Measurements from ENCODE around the gene SLC46A2. TPM values are rescaled to one million over a fixed set of nuclear protein-coding genes. Genes with fewer than 3 reads are reported as not detected.

Gene SLC46A2
- total RNA-seq, 1 donor from 2014 or later, result not detected

DNA sequence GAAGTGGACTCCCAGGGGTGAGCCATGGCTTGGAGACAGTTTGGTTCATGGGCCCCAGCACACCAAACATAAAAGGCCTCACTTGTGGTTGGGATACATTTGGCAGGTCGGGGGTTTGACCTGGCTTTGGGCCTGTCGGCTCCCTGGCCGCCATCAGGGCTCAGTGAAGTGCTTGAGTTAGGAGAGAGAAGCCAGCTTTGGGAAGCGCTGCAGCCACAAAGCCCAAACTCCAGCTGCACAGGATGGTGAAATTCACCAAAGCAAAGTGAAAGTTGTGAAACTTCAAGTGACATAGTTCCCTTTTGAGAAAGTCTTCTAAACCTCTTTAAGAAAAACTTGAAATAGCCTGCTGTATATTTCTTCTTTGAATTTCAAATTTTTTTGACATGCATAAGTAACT, 27.5 kb downstream of the SLC46A2 start:
- no peak overlapping the region for H3K27ac Mint-ChIP-seq (ENCODE audit: unreplicated experiment)
- no peaks in the 10 kb centered on the region for H3K9me3 Mint-ChIP-seq (ENCODE audit: low read depth)
- TF ChIP-seq, protein P1, sequence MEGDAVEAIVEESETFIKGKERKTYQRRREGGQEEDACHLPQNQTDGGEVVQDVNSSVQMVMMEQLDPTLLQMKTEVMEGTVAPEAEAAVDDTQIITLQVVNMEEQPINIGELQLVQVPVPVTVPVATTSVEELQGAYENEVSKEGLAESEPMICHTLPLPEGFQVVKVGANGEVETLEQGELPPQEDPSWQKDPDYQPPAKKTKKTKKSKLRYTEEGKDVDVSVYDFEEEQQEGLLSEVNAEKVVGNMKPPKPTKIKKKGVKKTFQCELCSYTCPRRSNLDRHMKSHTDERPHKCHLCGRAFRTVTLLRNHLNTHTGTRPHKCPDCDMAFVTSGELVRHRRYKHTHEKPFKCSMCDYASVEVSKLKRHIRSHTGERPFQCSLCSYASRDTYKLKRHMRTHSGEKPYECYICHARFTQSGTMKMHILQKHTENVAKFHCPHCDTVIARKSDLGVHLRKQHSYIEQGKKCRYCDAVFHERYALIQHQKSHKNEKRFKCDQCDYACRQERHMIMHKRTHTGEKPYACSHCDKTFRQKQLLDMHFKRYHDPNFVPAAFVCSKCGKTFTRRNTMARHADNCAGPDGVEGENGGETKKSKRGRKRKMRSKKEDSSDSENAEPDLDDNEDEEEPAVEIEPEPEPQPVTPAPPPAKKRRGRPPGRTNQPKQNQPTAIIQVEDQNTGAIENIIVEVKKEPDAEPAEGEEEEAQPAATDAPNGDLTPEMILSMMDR (IDR thresholded peaks at IDR 0.05), result no peak
- H3K36me3 Mint-ChIP-seq (ENCODE audit: low read depth), result peaks cover 14% of the 10 kb centered on the region
- H3K27me3 Mint-ChIP-seq (ENCODE audit: low read depth), result no peaks in the 10 kb centered on the region
- peaks cover 4% of the 10 kb centered on the region for H3K4me1 Mint-ChIP-seq (ENCODE audit: low read depth)
- DNase-seq (ENCODE audit: low spot score), result no peak
- H3K4me3 Mint-ChIP-seq (ENCODE audit: unreplicated experiment), result no peak overlapping the region

DNA sequence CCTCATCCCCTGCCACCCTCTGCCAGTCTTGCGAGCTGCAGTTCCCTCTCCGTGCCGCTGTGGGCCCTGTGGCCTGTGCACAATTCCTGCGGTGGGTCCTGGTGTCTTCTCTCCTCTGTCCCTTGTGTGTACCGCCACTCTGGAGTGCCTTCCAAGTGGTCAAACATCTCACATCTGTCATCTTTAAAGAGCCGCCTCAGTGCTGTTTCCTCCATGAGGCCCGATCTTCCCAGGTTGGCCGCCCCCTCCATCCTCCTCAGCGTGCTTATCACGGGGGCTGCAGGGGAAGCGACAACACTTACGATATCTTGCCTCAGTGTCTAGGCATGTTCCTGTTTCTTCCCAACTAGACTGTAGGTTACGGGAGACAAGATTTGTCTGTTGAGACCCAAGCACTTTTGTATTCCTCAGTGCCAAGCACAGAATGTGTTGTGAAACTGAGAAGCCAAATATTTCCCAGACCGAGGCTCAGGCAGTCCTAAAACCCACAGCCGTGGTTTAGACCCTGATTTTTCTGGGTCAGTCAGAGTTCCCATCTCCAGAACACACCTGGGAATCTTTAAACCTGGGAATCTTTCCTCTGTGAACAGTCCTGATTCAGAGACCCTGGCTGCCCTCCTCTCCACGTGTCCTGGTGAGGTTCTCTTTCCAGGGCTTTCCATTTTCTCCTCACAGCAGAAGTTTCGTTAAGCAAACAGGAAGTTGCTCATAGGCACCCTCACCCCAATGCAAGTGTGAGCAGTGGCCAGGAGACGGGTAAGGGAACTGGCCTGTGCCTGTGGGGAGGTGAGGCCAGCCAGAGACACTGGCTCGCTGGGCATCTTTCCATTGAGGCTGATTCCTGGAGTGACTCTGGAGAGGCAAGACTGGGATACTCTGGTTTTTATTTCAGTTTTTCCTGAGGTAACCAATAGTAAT, 28.8 kb downstream of the SLC46A2 start:
- TF ChIP-seq, protein P1 (IDR thresholded peaks at IDR 0.05), result no peak
- DNase-seq (ENCODE audit: low spot score), result no peak
- Mint-ChIP-seq H3K27me3 (ENCODE audit: low read depth) (no peaks in the 10 kb centered on the region), H3K4me1 (ENCODE audit: low read depth) (peaks cover 4% of the 10 kb centered on the region), H3K9me3 (ENCODE audit: low read depth) (no peaks in the 10 kb centered on the region), H3K36me3 (ENCODE audit: low read depth) (peaks cover 10% of the 10 kb centered on the region), H3K27ac (ENCODE audit: unreplicated experiment) (no peak overlapping the region), H3K4me3 (ENCODE audit: unreplicated experiment) (no peak overlapping the region)

DNA sequence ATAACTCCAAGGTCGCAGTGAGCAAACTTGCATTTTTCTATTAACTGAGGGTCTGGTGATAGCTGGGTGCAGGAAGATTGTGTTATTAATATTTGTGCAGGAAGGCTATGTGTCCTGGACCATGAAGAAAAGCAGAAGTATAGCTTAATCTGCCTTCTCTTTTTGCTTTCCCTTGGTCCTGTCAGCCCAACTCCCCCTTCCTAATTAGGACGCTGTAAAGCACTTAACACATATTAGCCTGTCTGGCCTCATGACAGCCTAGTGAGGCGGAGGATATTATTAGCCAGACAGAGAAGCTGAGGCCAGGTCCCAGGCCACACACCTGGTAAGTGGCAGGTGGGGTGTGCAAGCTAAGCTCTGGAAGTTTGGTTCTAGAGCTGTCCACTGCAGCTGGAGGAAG, 29.5 kb downstream of the SLC46A2 start:
- H3K4me1 Mint-ChIP-seq (ENCODE audit: low read depth), result peaks cover 4% of the 10 kb centered on the region
- H3K36me3 Mint-ChIP-seq (ENCODE audit: low read depth), result peaks cover 10% of the 10 kb centered on the region
- no peak for DNase-seq (ENCODE audit: low spot score)
- no peak overlapping the region for H3K4me3 Mint-ChIP-seq (ENCODE audit: unreplicated experiment)
- no peak overlapping the region for H3K27ac Mint-ChIP-seq (ENCODE audit: unreplicated experiment)
- no peaks in the 10 kb centered on the region for H3K9me3 Mint-ChIP-seq (ENCODE audit: low read depth)
- H3K27me3 Mint-ChIP-seq (ENCODE audit: low read depth), result no peaks in the 10 kb centered on the region
- TF ChIP-seq, protein P1 (IDR thresholded peaks at IDR 0.05), result no peak

DNA sequence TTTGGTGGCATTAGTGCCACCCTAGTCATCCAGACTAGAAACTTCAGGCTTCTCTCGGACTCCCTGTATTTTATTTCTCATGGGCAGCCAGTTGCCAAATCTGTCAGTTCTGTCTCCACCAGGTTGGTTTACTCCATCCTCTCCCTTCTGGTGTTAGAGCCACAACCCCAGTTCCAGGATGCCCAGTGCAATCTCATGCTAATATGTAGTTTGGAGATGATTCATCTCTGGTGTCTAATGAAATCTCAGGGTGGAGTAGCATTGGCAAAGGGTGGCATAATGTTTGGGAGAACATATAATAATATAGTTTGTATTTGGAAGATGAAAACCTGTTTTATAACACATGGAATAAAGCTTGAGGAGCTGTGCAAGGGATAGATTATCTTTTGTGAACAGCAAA, 30.2 kb downstream of the SLC46A2 start:
- TF ChIP-seq, protein P1 (IDR thresholded peaks at IDR 0.05), result no peak
- no peak for DNase-seq (ENCODE audit: low spot score)
- Mint-ChIP-seq H3K4me1 (ENCODE audit: low read depth) (peaks cover 4% of the 10 kb centered on the region), H3K36me3 (ENCODE audit: low read depth) (peaks cover 7% of the 10 kb centered on the region), H3K4me3 (ENCODE audit: unreplicated experiment) (no peak overlapping the region), H3K27me3 (ENCODE audit: low read depth) (no peaks in the 10 kb centered on the region), H3K27ac (ENCODE audit: unreplicated experiment) (no peak overlapping the region), H3K9me3 (ENCODE audit: low read depth) (no peaks in the 10 kb centered on the region)

DNA sequence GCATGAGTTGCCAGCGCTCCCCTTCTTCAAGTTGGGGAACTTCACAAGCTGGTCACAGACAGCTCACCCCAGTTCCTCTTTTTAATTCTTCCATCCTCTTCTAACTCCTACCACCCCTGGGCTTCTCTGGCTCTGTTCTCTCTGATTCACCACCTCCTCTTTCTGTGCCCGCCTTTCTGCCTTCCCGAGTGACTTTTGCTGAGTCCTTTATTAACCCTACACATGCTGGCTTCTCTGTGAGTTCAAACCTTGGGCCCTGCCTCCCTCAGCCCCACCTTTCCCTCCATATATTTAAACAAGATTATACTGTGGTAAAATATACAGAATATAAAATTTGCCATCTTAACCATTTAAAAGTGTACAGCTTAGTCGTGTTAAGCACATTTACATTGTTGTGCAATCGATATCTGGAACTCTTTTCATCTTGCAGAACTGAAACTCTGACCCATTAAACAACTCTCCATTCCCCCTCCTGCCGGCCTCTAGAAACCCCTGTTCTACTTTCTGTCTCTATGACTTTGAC, 32.0 kb downstream of the SLC46A2 start:
- Mint-ChIP-seq H3K4me3 (ENCODE audit: unreplicated experiment) (no peak overlapping the region), H3K36me3 (ENCODE audit: low read depth) (peaks cover 4% of the 10 kb centered on the region), H3K4me1 (ENCODE audit: low read depth) (peaks cover 4% of the 10 kb centered on the region), H3K27ac (ENCODE audit: unreplicated experiment) (no peak overlapping the region), H3K27me3 (ENCODE audit: low read depth) (no peaks in the 10 kb centered on the region), H3K9me3 (ENCODE audit: low read depth) (no peaks in the 10 kb centered on the region)
- TF ChIP-seq, protein P1 (IDR thresholded peaks at IDR 0.05), result no peak
- DNase-seq (ENCODE audit: low spot score), result no peak

All from chondrocyte (in vitro differentiated cells).